GM12891 (cell line): ENCODE results near the gene MAT2A.

ENCODE experiments used
- PAX5 ChIP-seq: IDR thresholded peaks from 2 replicates; pipeline ENCODE4 v1.6.1; 2011; ENCODE audit warnings: low read length, moderate library complexity, mild to moderate bottlenecking; ENCODE audit not compliant: insufficient read depth, severe bottlenecking
- POLR2A ChIP-seq: IDR thresholded peaks from 2 replicates; pipeline ENCODE4 v1.6.1; 2011; ENCODE audit warnings: low read depth, low read length, control low read depth
- POLR2AphosphoS5 ChIP-seq: IDR thresholded peaks from 2 replicates; pipeline ENCODE4 v1.6.1; 2011; ENCODE audit warnings: low read depth, low read length, control low read depth
- POU2F2 ChIP-seq: IDR thresholded peaks from 2 replicates; pipeline ENCODE4 v1.6.1; 2011; ENCODE audit warnings: low read depth, mild to moderate bottlenecking, control low read depth, low read length, moderate library complexity
- SPI1 ChIP-seq: IDR thresholded peaks from 2 replicates; pipeline ENCODE4 v1.6.1; 2011; ENCODE audit warnings: low read depth, low read length, control low read depth
- TAF1 ChIP-seq: IDR thresholded peaks from 2 replicates; pipeline ENCODE4 v1.6.1; 2011; ENCODE audit warnings: low read depth, low read length, control low read depth

- TF ChIP-seq POLR2A: peak; percentile 68; the same call in 1 of the 2 replicates
- no peak for TF ChIP-seq SPI1
- 0 out of 2 replicates have a peak, but pooled peaks have one; percentile 67 for TF ChIP-seq POLR2AphosphoS5
- no peak for TF ChIP-seq TAF1
- TF ChIP-seq PAX5: no peak
- no peak for TF ChIP-seq POU2F2
These were observed 6.8 kb downstream of the MAT2A start for GRCh38 chr2:85545780-85546240.
